Peyer's patch (tissue), 4 donors: ENCODE measurements around the gene SERTAD4.

Experiments
- POLR2A ChIP-seq, 2 donors: fragments of 450-650 bp; IDR thresholded peaks; one replicate each; pipeline ENCODE4 v1.5.1; 2017; ENCODE audit warnings: antibody characterized with exemption in 2 of 2, mild to moderate bottlenecking in 2 of 2, moderate library complexity in 2 of 2
- TF ChIP-seq, protein P1 (sequence below), 6 experiments: fragments of 450-650 bp in 4 of 6; fragments of 200-600 bp in 2 of 6; sonication (generic) in 1 of 6; IDR thresholded peaks; one replicate each; pipeline ENCODE4 v1.5.1; 2017 to 2019; ENCODE audit warnings: antibody characterized with exemption in 6 of 6, mild to moderate bottlenecking in 3 of 6, moderate library complexity in 1 of 6

DNA sequence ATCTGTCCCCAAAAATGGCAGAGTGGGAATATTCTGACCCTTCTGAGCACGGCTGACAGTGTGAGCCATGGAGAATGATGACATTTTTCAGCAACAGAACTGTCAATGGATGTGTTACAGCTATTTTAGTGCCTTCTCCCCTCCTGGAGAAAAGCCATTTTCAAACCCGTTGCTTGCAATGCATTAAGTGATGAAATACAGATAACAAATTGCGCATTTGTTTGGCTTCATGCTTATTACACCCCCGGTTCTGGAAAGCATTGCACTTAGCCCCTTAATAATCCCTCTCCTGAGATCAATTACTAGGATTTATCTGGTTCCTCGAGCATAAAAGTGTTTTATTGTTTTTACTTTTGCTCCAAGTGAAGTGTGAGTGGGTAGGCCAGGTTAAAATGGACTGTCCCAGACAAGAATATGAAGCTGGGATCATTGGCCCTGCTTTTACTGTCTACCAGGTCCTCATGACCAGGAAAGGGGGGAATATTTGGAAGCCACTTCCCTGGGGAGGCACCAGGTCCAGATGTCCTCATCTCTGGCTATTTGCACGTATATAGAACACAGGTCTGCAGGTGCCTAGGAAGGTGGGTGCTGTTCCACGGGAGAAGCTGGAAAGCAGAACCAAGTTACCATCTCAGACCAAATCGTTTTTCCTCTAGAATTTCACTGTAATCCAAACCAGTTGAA, 58.6 kb downstream of the SERTAD4 start:
- TF ChIP-seq, protein P1, sequence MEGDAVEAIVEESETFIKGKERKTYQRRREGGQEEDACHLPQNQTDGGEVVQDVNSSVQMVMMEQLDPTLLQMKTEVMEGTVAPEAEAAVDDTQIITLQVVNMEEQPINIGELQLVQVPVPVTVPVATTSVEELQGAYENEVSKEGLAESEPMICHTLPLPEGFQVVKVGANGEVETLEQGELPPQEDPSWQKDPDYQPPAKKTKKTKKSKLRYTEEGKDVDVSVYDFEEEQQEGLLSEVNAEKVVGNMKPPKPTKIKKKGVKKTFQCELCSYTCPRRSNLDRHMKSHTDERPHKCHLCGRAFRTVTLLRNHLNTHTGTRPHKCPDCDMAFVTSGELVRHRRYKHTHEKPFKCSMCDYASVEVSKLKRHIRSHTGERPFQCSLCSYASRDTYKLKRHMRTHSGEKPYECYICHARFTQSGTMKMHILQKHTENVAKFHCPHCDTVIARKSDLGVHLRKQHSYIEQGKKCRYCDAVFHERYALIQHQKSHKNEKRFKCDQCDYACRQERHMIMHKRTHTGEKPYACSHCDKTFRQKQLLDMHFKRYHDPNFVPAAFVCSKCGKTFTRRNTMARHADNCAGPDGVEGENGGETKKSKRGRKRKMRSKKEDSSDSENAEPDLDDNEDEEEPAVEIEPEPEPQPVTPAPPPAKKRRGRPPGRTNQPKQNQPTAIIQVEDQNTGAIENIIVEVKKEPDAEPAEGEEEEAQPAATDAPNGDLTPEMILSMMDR (IDR thresholded peaks at IDR 0.05): no peak
- no peak for TF ChIP-seq POLR2A (IDR thresholded peaks at IDR 0.05)
